Measurements from ENCODE around the gene CFAP46.

DNA sequence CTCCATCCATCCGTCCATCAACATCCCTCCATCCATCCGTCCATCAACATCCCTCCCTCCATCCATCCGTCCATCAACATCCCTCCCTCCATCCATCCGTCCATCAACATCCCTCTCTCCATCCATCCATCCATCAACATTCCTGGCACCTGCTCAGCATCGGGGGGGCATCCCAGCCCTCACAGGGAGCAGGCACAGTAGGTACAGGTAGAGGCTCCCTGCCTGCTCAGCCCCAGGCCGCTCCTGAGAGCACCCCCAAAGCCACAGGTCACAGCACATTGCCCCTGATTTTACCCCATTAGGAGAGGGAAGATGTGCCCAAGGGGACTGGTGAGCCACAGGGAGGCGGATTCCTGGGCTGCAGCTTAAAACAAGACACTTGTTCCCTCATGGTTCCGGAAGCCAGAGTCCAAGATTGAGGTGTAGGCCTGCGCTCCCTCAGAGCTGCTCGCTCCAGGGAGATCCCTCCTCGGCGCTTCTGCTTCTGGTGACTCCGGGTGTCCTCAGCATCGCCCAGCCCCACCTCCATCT, 21.1 kb upstream of the CFAP46 start:
- no peak for TF ChIP-seq POLR2A (IDR thresholded peaks at IDR 0.05)
- TF ChIP-seq, protein P1, sequence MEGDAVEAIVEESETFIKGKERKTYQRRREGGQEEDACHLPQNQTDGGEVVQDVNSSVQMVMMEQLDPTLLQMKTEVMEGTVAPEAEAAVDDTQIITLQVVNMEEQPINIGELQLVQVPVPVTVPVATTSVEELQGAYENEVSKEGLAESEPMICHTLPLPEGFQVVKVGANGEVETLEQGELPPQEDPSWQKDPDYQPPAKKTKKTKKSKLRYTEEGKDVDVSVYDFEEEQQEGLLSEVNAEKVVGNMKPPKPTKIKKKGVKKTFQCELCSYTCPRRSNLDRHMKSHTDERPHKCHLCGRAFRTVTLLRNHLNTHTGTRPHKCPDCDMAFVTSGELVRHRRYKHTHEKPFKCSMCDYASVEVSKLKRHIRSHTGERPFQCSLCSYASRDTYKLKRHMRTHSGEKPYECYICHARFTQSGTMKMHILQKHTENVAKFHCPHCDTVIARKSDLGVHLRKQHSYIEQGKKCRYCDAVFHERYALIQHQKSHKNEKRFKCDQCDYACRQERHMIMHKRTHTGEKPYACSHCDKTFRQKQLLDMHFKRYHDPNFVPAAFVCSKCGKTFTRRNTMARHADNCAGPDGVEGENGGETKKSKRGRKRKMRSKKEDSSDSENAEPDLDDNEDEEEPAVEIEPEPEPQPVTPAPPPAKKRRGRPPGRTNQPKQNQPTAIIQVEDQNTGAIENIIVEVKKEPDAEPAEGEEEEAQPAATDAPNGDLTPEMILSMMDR (IDR thresholded peaks at IDR 0.05) = no peak

Data from Peyer's patch (tissue), 4 donors.